ENCODE results near the gene SERPINH1.
"Not testable (repeated sequence)": the region's sequence is repeated elsewhere in the genome, so short reads cannot be mapped to it uniquely, and the experiment has no call there.

The SERPINH1 gene

DNA sequence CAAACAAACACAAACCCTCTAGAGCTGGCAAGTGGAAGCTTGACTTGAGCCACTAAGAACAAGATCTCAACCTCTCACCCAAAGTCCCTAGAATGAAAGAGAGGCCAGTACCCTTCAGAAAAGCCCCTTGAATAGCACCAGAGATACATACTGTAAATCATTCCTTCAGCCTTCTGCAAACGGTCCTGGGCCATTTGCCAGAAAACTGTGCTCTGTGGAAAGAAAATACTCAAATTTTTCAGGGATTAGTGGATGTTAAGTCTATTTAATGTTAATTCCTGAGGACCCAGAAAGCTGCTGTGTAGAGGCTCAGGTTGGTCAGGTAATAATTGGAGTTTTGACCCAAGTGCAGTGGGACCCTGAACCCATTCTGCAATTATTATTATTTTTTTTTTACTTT, 16.9 kb downstream of the SERPINH1 start:
- no peak for TF ChIP-seq CTCF (conservative IDR thresholded peaks at IDR 0.05)
- H3K27ac ChIP-seq, result no peak overlapping the region

- TF ChIP-seq CTCF (conservative IDR thresholded peaks at IDR 0.05), result no peak
- H3K27ac ChIP-seq, result no peak overlapping the region
Observed at GRCh38 chr11:75579841-75580240, 17.8 kb downstream of the SERPINH1 start.

DNA sequence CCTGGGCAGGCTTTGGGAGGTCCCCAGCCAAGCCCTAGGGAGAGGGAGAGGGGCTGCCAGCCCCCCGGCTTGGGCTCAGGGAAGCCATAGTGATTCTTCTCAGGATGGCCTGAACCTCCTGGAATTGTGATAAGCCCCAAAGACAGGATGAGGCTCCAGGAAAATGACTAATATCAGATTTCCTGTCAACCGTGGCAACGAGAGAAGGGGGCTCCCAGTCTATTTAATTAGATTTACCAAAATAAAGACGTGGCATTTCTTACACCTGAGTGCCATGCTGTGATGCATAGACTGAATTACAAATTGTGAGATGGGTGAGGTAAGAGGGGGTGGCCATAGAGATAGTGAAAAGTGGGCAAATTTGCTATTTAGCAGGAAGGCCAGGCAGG, 20.4 kb downstream of the SERPINH1 start:
- TF ChIP-seq CTCF (conservative IDR thresholded peaks at IDR 0.05), result no peak
- peak overlapping the region; percentile 89 for H3K27ac ChIP-seq

- peak; percentile 69 for TF ChIP-seq CTCF (conservative IDR thresholded peaks at IDR 0.05)
- peak overlapping the region; percentile 89 for H3K27ac ChIP-seq
Observed at GRCh38 chr11:75582895-75583717, 21.1 kb downstream of the SERPINH1 start.

- TF ChIP-seq CTCF (conservative IDR thresholded peaks at IDR 0.05), result no peak
- H3K27ac ChIP-seq, result peak overlapping the region; percentile 89
Observed at GRCh38 chr11:75583718-75584658, 21.9 kb downstream of the SERPINH1 start.

DNA sequence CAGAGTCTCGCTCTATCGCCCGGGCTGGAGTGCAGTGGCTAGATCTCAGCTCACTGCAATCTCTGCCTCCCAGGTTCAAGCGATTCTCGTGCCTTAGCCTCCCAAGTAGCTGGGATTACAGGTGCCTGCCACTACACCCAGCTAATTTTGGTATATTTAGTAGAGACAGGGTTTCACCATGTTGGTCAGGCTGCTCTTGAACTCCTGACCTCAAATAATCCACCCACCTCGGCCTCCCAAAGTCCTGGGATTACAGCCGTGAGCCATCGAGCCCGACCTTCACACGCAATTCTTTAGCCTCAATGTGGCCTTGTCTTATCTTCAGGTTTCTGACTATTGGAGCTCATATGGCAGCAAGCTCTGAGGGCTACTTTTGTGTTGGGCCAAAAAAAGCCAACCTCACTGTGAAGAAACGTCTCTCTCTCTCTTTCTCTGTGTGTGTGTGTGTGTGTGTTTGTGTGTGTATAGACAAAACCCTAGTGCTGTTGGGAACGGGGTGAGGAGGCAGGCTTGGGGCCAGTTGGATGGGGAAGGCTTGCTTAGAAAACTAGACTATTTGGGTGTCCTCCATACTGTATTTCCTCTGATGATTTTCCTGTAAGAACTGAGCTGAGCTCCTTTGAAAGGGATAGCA, 22.7 kb downstream of the SERPINH1 start:
- H3K27ac ChIP-seq, result not testable (repeated sequence)

DNA sequence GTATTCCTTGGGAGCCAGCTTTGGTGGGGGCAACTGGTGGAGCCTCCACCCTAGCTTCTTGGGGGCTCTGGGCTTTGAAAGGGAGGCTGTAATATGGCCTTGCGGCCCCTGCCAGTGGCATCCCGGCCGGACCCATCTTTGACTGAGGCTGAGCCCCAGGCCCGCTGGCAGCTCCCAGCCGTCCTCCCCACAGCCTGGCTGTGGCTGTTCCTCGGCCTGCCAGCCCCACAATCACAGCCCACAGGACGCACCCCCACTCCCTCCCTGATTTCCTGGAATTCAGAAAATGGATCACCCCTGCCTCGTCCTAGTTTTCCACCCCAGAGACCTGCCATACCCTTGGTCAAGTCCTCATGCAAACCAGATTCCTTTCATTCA, 23.2 kb downstream of the SERPINH1 start:
- no peak overlapping the region for H3K27ac ChIP-seq
- no peak for TF ChIP-seq CTCF (conservative IDR thresholded peaks at IDR 0.05)

Data from VCaP (cell line).